ENCODE results near the gene IARS1. TPM values are rescaled to one million over a fixed set of nuclear protein-coding genes. Genes with fewer than 3 reads are reported as not detected.

The IARS1 gene
- total and polyA plus RNA-seq, 2 of the 8 experiments (the other 6 are each of a cell fraction or from before 2014, with no cell fraction given) = 74.9 to 243 TPM

DNA sequence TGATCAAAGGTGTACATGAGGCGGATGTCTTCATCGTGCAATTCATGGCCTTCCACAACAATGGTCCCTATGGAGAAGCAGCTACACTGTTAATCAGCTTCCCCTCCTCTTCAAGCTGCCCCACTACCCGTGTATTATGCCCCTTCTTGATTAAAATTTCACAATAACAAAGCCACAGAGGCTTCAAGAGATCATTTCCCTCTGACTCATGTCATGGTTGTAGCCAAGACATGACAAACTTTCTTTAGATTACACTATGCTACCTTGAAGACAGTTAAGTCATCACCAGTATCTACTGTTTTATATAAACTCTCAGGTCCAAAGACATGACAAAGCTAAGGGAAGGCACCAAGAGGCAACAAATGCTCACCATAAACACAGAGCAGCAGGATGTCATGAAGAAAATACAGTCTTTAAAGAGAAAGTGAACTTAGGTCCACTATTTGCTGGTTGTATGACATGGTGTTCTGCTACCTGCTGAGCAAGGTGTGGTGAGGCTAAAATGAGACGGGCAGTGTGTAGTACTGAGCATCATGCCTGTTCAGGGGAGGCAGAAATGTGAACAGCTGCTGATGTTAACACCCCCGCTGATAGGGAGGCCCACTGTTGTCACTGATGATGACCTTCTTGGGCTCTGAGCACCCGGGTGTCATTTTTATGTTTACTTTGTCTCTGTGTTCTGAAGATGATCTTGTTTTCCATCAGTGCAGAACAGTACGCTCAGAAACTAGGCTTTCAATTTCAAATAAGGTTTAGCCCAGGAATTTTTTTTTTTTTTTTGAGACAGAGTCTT is 48.3 kb downstream of the IARS1 start:
- 88% methylated on average over 7 of the region's 7 CpGs; no CpG with 5 or more reads in 1 of the 2 experiments for WGBS, 2 experiments (ENCODE audit: extremely low coverage in 1 of 2, insufficient coverage in 1 of 2, insufficient read length in 1 of 2, insufficient replicate concordance in 2 of 2, low coverage in 1 of 2, low lambda C conversion rate in 2 of 2, missing lambda C conversion rate in 1 of 2)
- no peaks in the 10 kb centered on the region for H3K23me2 ChIP-seq (ENCODE audit: low read depth, low read length)

More for the DNA sequence above, 48.3 kb downstream of the IARS1 start:
- Histone ChIP-seq H3K36me3 (ENCODE audit: control insufficient read depth in 2 of 4, insufficient read depth in 4 of 4, low read length in 3 of 4) (peaks cover 56 to 99% (median 87%) of the 10 kb centered on the region in 4 experiments), H3K27me3 (replicated peaks in 1 of 4; ENCODE audit: control insufficient read depth in 3 of 4, extremely low read depth in 1 of 4, insufficient read depth in 3 of 4, low read length in 3 of 4) (no peaks in the 10 kb centered on the region), H3K79me2 (ENCODE audit: control insufficient read depth in 1 of 2, insufficient read depth in 2 of 2, low read length in 2 of 2) (no peaks in the 10 kb centered on the region), H3K4me1 (replicated peaks in 1 of 4; ENCODE audit: control insufficient read depth in 3 of 4, insufficient read depth in 4 of 4, low read length in 3 of 4) (no peaks in the 10 kb centered on the region), H2BK20ac (ENCODE audit: low read length) (no peak overlapping the region), H2BK12ac (ENCODE audit: low read depth, low read length) (no peak overlapping the region), H3K79me1 (ENCODE audit: low read depth, low read length) (no peaks in the 10 kb centered on the region), H2AK5ac (ENCODE audit: low read depth, low read length) (no peak overlapping the region), H3K4me2 (ENCODE audit: insufficient read depth in 1 of 2, low read depth in 2 of 2, low read length in 2 of 2) (no peak overlapping the region), H4K5ac (ENCODE audit: insufficient read length, low read depth, low read length) (no peak overlapping the region), H2BK120ac (replicated peaks; ENCODE audit: low read depth, low read length) (no peak overlapping the region), H2BK15ac (ENCODE audit: low read length) (no peak overlapping the region), H3K18ac (ENCODE audit: extremely low read depth, low read length) (no peak overlapping the region), H2BK5ac (ENCODE audit: low read depth, low read length) (no peak overlapping the region), H2AFZ (ENCODE audit: low read length) (no peak overlapping the region), H3K27ac (ENCODE audit: low read depth, low read length) (no peak overlapping the region), H3K4ac (replicated peaks; ENCODE audit: insufficient read length, low read depth, low read length) (no peak overlapping the region), H3K4me3 (ENCODE audit: extremely low read depth in 1 of 4, insufficient read depth in 2 of 4, low read depth in 3 of 4, low read length in 4 of 4) (no peak overlapping the region), H3K14ac (ENCODE audit: insufficient read length) (no peak overlapping the region), H4K91ac (replicated peaks; ENCODE audit: insufficient read length, low read length) (no peak overlapping the region), H4K20me1 (replicated peaks in 1 of 2; ENCODE audit: control insufficient read depth in 1 of 2, insufficient read depth in 2 of 2, low read length in 2 of 2) (peaks cover 2 to 13% of the 10 kb centered on the region in 2 experiments), H3K9ac (replicated peaks in 1 of 4; ENCODE audit: extremely low read depth in 1 of 4, low read depth in 3 of 4, low read length in 3 of 4) (no peak overlapping the region), H4K8ac (ENCODE audit: extremely low read depth, insufficient read depth, low read length) (no peak overlapping the region), H3K23ac (ENCODE audit: insufficient read length) (no peak overlapping the region), H3K56ac (replicated peaks; ENCODE audit: insufficient read length, low read depth, low read length) (no peak overlapping the region), H3K9me3 (ENCODE audit: insufficient read depth in 2 of 2, low read depth in 1 of 2, low read length in 1 of 2) (no peaks in the 10 kb centered on the region)
- no peak for TF ChIP-seq FOSL1 (IDR thresholded peaks at IDR 0.05; ENCODE audit: insufficient read depth, low read depth, low read length)
- no peak for TF ChIP-seq USF2 (IDR thresholded peaks at IDR 0.05; ENCODE audit: low read length)
- TF ChIP-seq CREB1 (IDR thresholded peaks at IDR 0.05) = no peak
- no peak for TF ChIP-seq ATF2 (IDR thresholded peaks at IDR 0.05; ENCODE audit: low read length)
- no peak for DNase-seq (ENCODE audit: low read depth in 1 of 2, low spot score in 2 of 2)
- ChIA-PET POLR2A (ENCODE audit: partially characterized antibody) (interaction anchor here (0.9 to 2.1 kb wide), 5 partner anchors 10 to 45 kb away, joined by 4 to 9 read pairs (median 6); no protein-coding TSS in a partner anchor), CTCF (ENCODE audit: partially characterized antibody) (interaction anchor here (2.1 to 2.2 kb wide), 2 partner anchors 104 to 106 kb away, joined by 8 read pairs; no protein-coding TSS in a partner anchor)
- FAIRE-seq = no peak
